ENCODE results near the gene FAM3A.
"Not testable (repeated sequence)": the region's sequence is repeated elsewhere in the genome, so short reads cannot be mapped to it uniquely, and the experiment has no call there.

The FAM3A gene

GRCh38 chrX:154502098-154502497, 13.9 kb downstream of the FAM3A start:
- H4K20me1 ChIP-seq (ENCODE audit: insufficient read depth, low read length, poor library complexity, severe bottlenecking): no peaks in the 10 kb centered on the region
- no peaks in the 10 kb centered on the region for H3K9me3 ChIP-seq (ENCODE audit: insufficient read depth, low read depth, low read length)
- no peaks in the 10 kb centered on the region for H3K27me3 ChIP-seq (ENCODE audit: insufficient read depth, low read length, poor library complexity, severe bottlenecking)

DNA sequence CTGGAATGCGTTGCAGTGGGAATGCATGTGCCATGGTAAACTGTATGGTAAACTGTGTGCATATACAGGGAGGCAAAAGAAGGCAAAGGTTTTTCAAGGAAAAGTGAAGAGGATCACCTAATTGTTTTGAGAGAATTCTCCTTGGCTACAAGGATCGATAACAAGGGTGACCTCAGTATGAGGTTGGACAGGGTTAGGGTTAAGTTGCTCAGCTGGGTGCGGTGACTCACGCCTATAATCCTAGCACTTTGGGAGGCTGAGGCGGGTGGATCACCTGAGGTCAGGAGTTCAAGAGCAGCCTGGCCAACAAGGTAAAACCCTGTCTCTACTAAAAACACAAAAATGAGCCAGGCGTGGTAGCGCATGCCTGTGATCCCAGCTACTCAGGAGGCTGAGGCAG, 14.6 kb downstream of the FAM3A start:
- not testable (repeated sequence) for H3K27me3 ChIP-seq (ENCODE audit: insufficient read depth, low read length, poor library complexity, severe bottlenecking)

More at GRCh38 chrX:154502098-154502497, 13.9 kb downstream of the FAM3A start:
- H3K79me2 ChIP-seq (ENCODE audit: insufficient read depth, low read length): no peaks in the 10 kb centered on the region
- H3K4me1 ChIP-seq (ENCODE audit: insufficient read depth, low read length, poor library complexity, severe bottlenecking): no peaks in the 10 kb centered on the region
- H3K4me2 ChIP-seq (ENCODE audit: low read depth, low read length, poor library complexity, severe bottlenecking): no peak overlapping the region
- H3F3A ChIP-seq (ENCODE audit: low read depth): no peaks in the 10 kb centered on the region
- no peak for TF ChIP-seq EZH2phosphoT487 (IDR thresholded peaks at IDR 0.05; ENCODE audit: borderline replicate concordance)
- TF ChIP-seq, protein P1, sequence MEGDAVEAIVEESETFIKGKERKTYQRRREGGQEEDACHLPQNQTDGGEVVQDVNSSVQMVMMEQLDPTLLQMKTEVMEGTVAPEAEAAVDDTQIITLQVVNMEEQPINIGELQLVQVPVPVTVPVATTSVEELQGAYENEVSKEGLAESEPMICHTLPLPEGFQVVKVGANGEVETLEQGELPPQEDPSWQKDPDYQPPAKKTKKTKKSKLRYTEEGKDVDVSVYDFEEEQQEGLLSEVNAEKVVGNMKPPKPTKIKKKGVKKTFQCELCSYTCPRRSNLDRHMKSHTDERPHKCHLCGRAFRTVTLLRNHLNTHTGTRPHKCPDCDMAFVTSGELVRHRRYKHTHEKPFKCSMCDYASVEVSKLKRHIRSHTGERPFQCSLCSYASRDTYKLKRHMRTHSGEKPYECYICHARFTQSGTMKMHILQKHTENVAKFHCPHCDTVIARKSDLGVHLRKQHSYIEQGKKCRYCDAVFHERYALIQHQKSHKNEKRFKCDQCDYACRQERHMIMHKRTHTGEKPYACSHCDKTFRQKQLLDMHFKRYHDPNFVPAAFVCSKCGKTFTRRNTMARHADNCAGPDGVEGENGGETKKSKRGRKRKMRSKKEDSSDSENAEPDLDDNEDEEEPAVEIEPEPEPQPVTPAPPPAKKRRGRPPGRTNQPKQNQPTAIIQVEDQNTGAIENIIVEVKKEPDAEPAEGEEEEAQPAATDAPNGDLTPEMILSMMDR (conservative IDR thresholded peaks at IDR 0.05; ENCODE audit: low read length): no peak
- H3K36me3 ChIP-seq (ENCODE audit: insufficient read depth, low read length): no peaks in the 10 kb centered on the region
- no peak overlapping the region for H3K9ac ChIP-seq (ENCODE audit: low read depth, low read length, poor library complexity, severe bottlenecking)
- H3K4me3 ChIP-seq (ENCODE audit: low read length, poor library complexity, severe bottlenecking): no peak overlapping the region
- H2AFZ ChIP-seq (ENCODE audit: low read length): no peak overlapping the region
- H3K9me2 ChIP-seq (replicated peaks; ENCODE audit: low read depth, low read length): no peaks in the 10 kb centered on the region

GRCh38 chrX:154496591-154497137, 19.4 kb downstream of the FAM3A start:
- not testable (repeated sequence) for H3K36me3 ChIP-seq (ENCODE audit: insufficient read depth, low read length); H3K79me2 ChIP-seq (ENCODE audit: insufficient read depth, low read length); H3F3A ChIP-seq (ENCODE audit: low read depth); H3K4me2 ChIP-seq (ENCODE audit: low read depth, low read length, poor library complexity, severe bottlenecking); H3K9me3 ChIP-seq (ENCODE audit: insufficient read depth, low read depth, low read length); H2AFZ ChIP-seq (ENCODE audit: low read length); H3K4me3 ChIP-seq (ENCODE audit: low read length, poor library complexity, severe bottlenecking); H3K9me2 ChIP-seq (replicated peaks; ENCODE audit: low read depth, low read length); H3K9ac ChIP-seq (ENCODE audit: low read depth, low read length, poor library complexity, severe bottlenecking); H3K4me1 ChIP-seq (ENCODE audit: insufficient read depth, low read length, poor library complexity, severe bottlenecking); H4K20me1 ChIP-seq (ENCODE audit: insufficient read depth, low read length, poor library complexity, severe bottlenecking); H3K27me3 ChIP-seq (ENCODE audit: insufficient read depth, low read length, poor library complexity, severe bottlenecking)

More for the DNA sequence above, 14.6 kb downstream of the FAM3A start:
- not testable (repeated sequence) for H3K4me2 ChIP-seq (ENCODE audit: low read depth, low read length, poor library complexity, severe bottlenecking); H3K4me3 ChIP-seq (ENCODE audit: low read length, poor library complexity, severe bottlenecking); H3K9ac ChIP-seq (ENCODE audit: low read depth, low read length, poor library complexity, severe bottlenecking); H3K4me1 ChIP-seq (ENCODE audit: insufficient read depth, low read length, poor library complexity, severe bottlenecking); H2AFZ ChIP-seq (ENCODE audit: low read length); H4K20me1 ChIP-seq (ENCODE audit: insufficient read depth, low read length, poor library complexity, severe bottlenecking); H3K79me2 ChIP-seq (ENCODE audit: insufficient read depth, low read length); H3F3A ChIP-seq (ENCODE audit: low read depth); H3K36me3 ChIP-seq (ENCODE audit: insufficient read depth, low read length); H3K9me3 ChIP-seq (ENCODE audit: insufficient read depth, low read depth, low read length); H3K9me2 ChIP-seq (replicated peaks; ENCODE audit: low read depth, low read length)

DNA sequence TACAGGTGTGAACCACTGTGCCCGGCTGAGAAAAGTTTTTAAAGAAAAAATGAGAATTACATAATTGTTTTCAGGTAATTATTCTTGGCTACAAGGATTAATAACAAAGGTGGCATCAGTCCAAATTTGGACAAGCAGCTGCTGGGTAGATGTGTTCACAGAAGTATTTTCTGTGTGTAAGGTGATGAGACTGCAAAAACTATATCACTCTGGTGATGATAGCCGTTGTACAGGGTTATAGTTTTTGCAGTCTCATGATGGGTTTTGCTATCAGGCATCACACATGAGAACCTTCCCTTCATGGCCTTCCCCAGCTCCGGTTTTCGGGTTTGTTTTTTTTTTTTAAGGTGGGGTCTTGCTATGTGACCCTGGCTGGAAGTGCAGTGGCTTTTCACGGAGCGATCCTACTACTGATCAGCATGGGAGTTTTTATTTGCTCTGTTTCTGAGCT, 20.5 kb downstream of the FAM3A start:
- Histone ChIP-seq H3K4me1 (ENCODE audit: insufficient read depth, low read length, poor library complexity, severe bottlenecking) (no peaks in the 10 kb centered on the region), H2AFZ (ENCODE audit: low read length) (no peak overlapping the region), H3K4me3 (ENCODE audit: low read length, poor library complexity, severe bottlenecking) (no peak overlapping the region), H3K9ac (ENCODE audit: low read depth, low read length, poor library complexity, severe bottlenecking) (no peak overlapping the region), H3K79me2 (ENCODE audit: insufficient read depth, low read length) (no peaks in the 10 kb centered on the region), H3F3A (ENCODE audit: low read depth) (no peaks in the 10 kb centered on the region), H4K20me1 (ENCODE audit: insufficient read depth, low read length, poor library complexity, severe bottlenecking) (no peaks in the 10 kb centered on the region), H3K27me3 (ENCODE audit: insufficient read depth, low read length, poor library complexity, severe bottlenecking) (no peaks in the 10 kb centered on the region), H3K36me3 (ENCODE audit: insufficient read depth, low read length) (no peaks in the 10 kb centered on the region), H3K4me2 (ENCODE audit: low read depth, low read length, poor library complexity, severe bottlenecking) (no peak overlapping the region), H3K9me3 (ENCODE audit: insufficient read depth, low read depth, low read length) (no peaks in the 10 kb centered on the region), H3K9me2 (replicated peaks; ENCODE audit: low read depth, low read length) (no peaks in the 10 kb centered on the region)
- TF ChIP-seq EZH2phosphoT487 (IDR thresholded peaks at IDR 0.05; ENCODE audit: borderline replicate concordance): no peak
- TF ChIP-seq, protein P1 (conservative IDR thresholded peaks at IDR 0.05; ENCODE audit: low read length): no peak

Data from Loucy (cell line).